DOHH2 (cell line): Measurements from ENCODE around the gene ACO1.

Experiments used
- CTCF ChIP-seq: fragments of 200-600 bp; sonication (generic); IDR thresholded peaks from one replicate; pipeline ENCODE4 v1.5.1; 2014; ENCODE audit warnings: antibody characterized with exemption, mild to moderate bottlenecking, low read depth, low read length; ENCODE audit not compliant: poor library complexity, severe bottlenecking
- EZH2phosphoT487 ChIP-seq: fragments of 200-600 bp; sonication (generic); IDR thresholded peaks from 2 replicates; pipeline ENCODE4 v1.6.1; 2017; ENCODE audit warnings: borderline replicate concordance, mild to moderate bottlenecking, antibody characterized with exemption, low read length, moderate library complexity, mixed read lengths

- TF ChIP-seq CTCF, result no peak
- TF ChIP-seq EZH2phosphoT487, result no peak
These were observed 57.2 kb downstream of the ACO1 start for GRCh38 chr9:32441678-32442077.
